ENCODE data around the gene AAMP. TPM values are rescaled to one million over a fixed set of nuclear protein-coding genes. Genes with fewer than 3 reads are reported as not detected.
"Not testable (repeated sequence)": the region's sequence is repeated elsewhere in the genome, so short reads cannot be mapped to it uniquely, and the experiment has no call there.

AAMP gene
- total RNA-seq, 2 donors from 2014 or later: 96.1 to 137 TPM

- intact Hi-C loops (cut with DNase I): no loop called here
- H3K4me1 ChIP-seq: no peaks in the 10 kb centered on the region
- DNase-seq: no peak
- no peak overlapping the region for H3K4me3 ChIP-seq
- no peaks in the 10 kb centered on the region for H3K27me3 ChIP-seq
- H3K27ac ChIP-seq: no peak overlapping the region
- no peak for TF ChIP-seq CTCF (IDR thresholded peaks at IDR 0.05)
- H3K36me3 ChIP-seq: no peaks in the 10 kb centered on the region
- no peak overlapping the region for H3K9ac ChIP-seq (ENCODE audit: low read depth in 2 of 2, low read length in 2 of 2)
- no peaks in the 10 kb centered on the region for H3K9me3 ChIP-seq
These were observed 43.4 kb upstream of the AAMP start for GRCh38 chr2:218313356-218313755.

- peak; percentile 57 for DNase-seq
- Histone ChIP-seq H3K9ac (ENCODE audit: low read depth in 2 of 2, low read length in 2 of 2) (peak overlapping the region in 1 of 2 donors; percentile 46), H3K4me1 (no peaks in the 10 kb centered on the region), H3K36me3 (no peaks in the 10 kb centered on the region), H3K4me3 (no peak overlapping the region), H3K9me3 (no peaks in the 10 kb centered on the region), H3K27me3 (no peaks in the 10 kb centered on the region), H3K27ac (peak overlapping the region; percentile 75)
- intact Hi-C loops (cut with DNase I): no loop called here
- no peak for TF ChIP-seq CTCF (IDR thresholded peaks at IDR 0.05)
These were observed 42.4 kb upstream of the AAMP start for GRCh38 chr2:218312267-218312756.

GRCh38 chr2:218311541-218312266 is 41.8 kb upstream of the AAMP start:
- DNase-seq, H3K4me3 ChIP-seq: not testable (repeated sequence)

GRCh38 chr2:218310853-218311540 is 41.1 kb upstream of the AAMP start:
- Histone ChIP-seq H3K9me3 (no peaks in the 10 kb centered on the region), H3K4me1 (no peaks in the 10 kb centered on the region), H3K9ac (ENCODE audit: low read depth in 2 of 2, low read length in 2 of 2) (peak overlapping the region in 1 of 2 donors; percentile 34), H3K4me3 (no peak overlapping the region), H3K36me3 (no peaks in the 10 kb centered on the region), H3K27ac (peak overlapping the region; percentile 75), H3K27me3 (no peaks in the 10 kb centered on the region)
- intact Hi-C loops (cut with DNase I): no loop called here
- no peak for DNase-seq
- TF ChIP-seq CTCF (IDR thresholded peaks at IDR 0.05): no peak

More at GRCh38 chr2:218311541-218312266, 41.8 kb upstream of the AAMP start:
- intact Hi-C loops (cut with DNase I); H3K36me3 ChIP-seq; H3K9me3 ChIP-seq; H3K4me1 ChIP-seq; H3K27me3 ChIP-seq: not testable (repeated sequence)
- peak overlapping the region; percentile 75 for H3K27ac ChIP-seq
- peak overlapping the region in 1 of 2 donors; percentile 46 for H3K9ac ChIP-seq (ENCODE audit: low read depth in 2 of 2, low read length in 2 of 2)

GRCh38 chr2:218307415-218308090 is 37.6 kb upstream of the AAMP start:
- Histone ChIP-seq H3K4me1 (no peaks in the 10 kb centered on the region), H3K4me3 (no peak overlapping the region), H3K27ac (no peak overlapping the region), H3K36me3 (no peaks in the 10 kb centered on the region), H3K27me3 (no peaks in the 10 kb centered on the region), H3K9ac (ENCODE audit: low read depth in 2 of 2, low read length in 2 of 2) (no peak overlapping the region), H3K9me3 (no peaks in the 10 kb centered on the region)
- DNase-seq: no peak
- TF ChIP-seq CTCF (IDR thresholded peaks at IDR 0.05): no peak
- intact Hi-C loops (cut with DNase I): no loop called here

All from colonic mucosa (tissue), 4 donors.